ENCODE results near the gene AHNAK2. TPM values are rescaled to one million over a fixed set of nuclear protein-coding genes. Genes with fewer than 3 reads are reported as not detected.
"Not testable (repeated sequence)": the region's sequence is repeated elsewhere in the genome, so short reads cannot be mapped to it uniquely, and the experiment has no call there.

AHNAK2 gene
- 2.5 TPM for total RNA-seq
- long read RNA-seq, partial matches to known transcripts = 0 of 1 reads
- long read RNA-seq, other reads (novel, unspliced or antisense) = 1 of 1 reads

GRCh38 chr14:104977681-104978653 lies at the start of gene AHNAK2:
AHNAK2 (minus strand) TSS chr14:104978374; CDS start chr14:104978237, 137 bp downstream.
- intact Hi-C loops (cut with DNase I) = loop anchor here (2.0 to 10.0 kb wide), 2 partner anchors 43 to 207 kb away; partner anchors contain the start of genes CDCA4 and NUDT14
- DNase-seq (ENCODE audit: missing footprints) = peak; percentile 90
- ATAC-seq = peak; percentile 78

DNA sequence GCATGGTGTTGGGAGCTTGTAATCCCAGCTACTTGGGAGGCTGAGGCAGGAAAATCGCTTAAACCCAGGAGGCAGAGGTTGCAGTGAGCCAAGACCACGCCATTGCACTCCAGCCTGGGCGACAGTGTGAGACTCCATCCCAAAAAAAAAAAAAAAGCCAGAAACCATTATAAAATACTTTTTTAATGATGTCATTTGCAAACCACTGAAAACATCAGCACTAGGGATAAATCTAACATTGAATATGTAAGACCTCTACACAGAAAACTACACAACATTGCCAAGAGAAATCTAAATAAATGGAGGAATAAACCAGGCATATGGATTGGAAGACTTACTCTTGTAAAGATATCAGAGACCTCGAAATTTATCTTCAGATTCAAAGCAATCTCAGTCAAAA lies 49.5 kb upstream of the AHNAK2 start:
- intact Hi-C loops (cut with DNase I); DNase-seq (ENCODE audit: missing footprints); ATAC-seq: not testable (repeated sequence)

GRCh38 chr14:105026802-105027563 lies 48.8 kb upstream of the AHNAK2 start:
- intact Hi-C loops (cut with DNase I) = no loop called here
- DNase-seq (ENCODE audit: missing footprints) (no peak), ATAC-seq (no peak)

- intact Hi-C loops (cut with DNase I) = no loop called here
- DNase-seq (ENCODE audit: missing footprints) (no peak), ATAC-seq (no peak)
Measured at GRCh38 chr14:105026033-105026785, 48.0 kb upstream of the AHNAK2 start.

DNA sequence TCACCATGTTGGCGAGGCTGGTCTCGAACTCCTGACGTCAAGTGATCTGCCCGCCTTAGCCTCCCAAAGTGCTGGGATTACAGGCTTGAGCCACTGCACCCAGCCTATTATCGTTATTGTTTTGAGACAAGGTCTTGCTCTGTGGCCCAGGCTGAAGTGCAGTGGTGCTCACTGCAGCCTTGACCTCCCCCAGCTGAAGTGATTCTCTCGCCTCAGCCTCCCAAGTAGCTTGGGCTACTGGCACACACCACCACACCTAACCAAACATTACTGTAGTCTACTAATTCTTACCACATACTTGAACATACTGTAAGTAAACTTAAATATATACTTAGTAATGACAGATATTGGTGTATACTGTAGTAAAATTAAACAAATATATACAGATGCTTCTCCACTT lies 47.3 kb upstream of the AHNAK2 start:
- no peak for DNase-seq (ENCODE audit: missing footprints)
- intact Hi-C loops (cut with DNase I) = no loop called here
- no peak for ATAC-seq

GRCh38 chr14:105023791-105024480 lies 45.8 kb upstream of the AHNAK2 start:
- intact Hi-C loops (cut with DNase I) = no loop called here
- ATAC-seq = no peak
- DNase-seq (ENCODE audit: missing footprints) = no peak

DNA sequence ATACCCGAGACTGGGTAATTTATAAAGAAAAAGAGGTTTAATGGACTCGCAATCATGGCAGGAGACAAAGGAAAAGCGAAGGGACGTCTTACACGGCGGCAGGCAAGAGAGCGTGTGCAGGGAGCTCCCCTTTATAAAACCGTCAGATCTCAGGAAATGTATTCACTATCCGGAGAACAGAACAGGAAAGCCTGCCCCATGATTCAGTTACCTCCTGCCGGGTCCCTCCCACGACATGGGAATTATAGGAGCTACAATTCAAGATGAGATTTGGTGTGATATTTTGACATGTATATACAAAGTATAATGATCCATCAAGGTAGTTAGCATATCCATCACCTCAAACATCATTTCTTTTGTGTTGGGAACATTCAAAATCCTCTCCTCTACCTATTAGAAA lies 45.0 kb upstream of the AHNAK2 start:
- ATAC-seq (no peak), DNase-seq (ENCODE audit: missing footprints) (no peak)
- intact Hi-C loops (cut with DNase I) = no loop called here

- DNase-seq (ENCODE audit: missing footprints) = no peak
- intact Hi-C loops (cut with DNase I) = no loop called here
- ATAC-seq = no peak
Measured at GRCh38 chr14:105022276-105022670, 44.1 kb upstream of the AHNAK2 start.

- DNase-seq (ENCODE audit: missing footprints) = peak; percentile 76
- no peak for ATAC-seq
- intact Hi-C loops (cut with DNase I) = loop anchor here (1.0 to 2.0 kb wide), 3 partner anchors 35 to 69 kb away; partner anchors contain the start of gene AHNAK2
Measured at GRCh38 chr14:105021656-105022275, 43.6 kb upstream of the AHNAK2 start.

DNA sequence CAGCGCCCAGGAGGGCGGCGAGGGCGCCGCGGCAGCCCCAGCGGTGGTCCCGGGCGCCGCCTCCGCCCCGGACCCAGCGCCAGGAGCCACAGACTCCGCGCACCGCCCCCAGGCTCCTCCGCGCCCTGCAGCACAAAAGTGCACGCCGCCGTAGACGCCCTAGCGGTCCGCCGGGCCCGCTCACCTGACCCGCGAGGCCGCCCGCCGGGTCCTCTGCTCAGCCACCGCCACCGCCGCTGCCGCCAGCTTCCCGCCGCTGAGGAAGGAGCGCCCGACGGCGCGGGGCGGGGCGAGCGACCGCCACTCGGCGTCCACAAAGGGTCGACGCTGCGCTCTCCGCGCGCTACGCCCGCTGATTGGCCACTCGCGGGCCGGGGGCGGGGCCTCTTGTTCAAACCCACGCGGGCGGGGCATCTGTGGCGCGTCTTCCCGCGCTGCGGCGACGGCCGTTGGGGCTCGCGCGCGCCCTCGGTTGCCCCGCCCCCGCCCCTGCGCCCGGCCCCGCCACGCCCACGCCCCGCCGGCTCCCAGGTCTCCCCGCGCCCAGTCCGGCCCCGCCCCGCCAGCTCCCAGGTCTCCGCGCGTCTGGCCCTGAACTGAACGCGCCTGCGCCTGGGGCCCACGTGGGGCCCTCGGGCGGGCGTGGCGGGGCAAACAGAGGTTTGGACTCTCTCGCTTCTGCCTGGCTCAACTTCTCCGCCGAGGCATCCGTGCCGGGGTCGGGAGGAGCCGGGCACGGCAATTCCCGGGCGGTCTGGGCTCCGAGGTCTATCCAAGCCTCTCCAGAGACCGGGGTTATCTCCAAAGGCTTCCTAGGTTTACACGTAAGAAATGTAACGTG lies 42.9 kb upstream of the AHNAK2 start, which contains the start of gene CDCA4:
TSS of gene CDCA4 (minus strand) at position 269 of the 841 bp plus-strand sequence. CDS start 9,154 bp downstream, outside the sequence.
- ATAC-seq = peak; percentile 99
- intact Hi-C loops (cut with DNase I) = loop anchor here (1.0 to 2.0 kb wide), 3 partner anchors 35 to 70 kb away; partner anchors contain the start of gene AHNAK2

GRCh38 chr14:105019861-105020814 lies 42.0 kb upstream of the AHNAK2 start:
- DNase-seq (ENCODE audit: missing footprints) = no peak
- ATAC-seq = no peak
- intact Hi-C loops (cut with DNase I) = loop anchor here (2.0 kb wide), 2 partner anchors 41 to 71 kb away; partner anchors contain the start of gene AHNAK2

More for the DNA sequence above, 42.9 kb upstream of the AHNAK2 start, which contains the start of gene CDCA4:
- DNase-seq (ENCODE audit: missing footprints) = peak; percentile 99

DNA sequence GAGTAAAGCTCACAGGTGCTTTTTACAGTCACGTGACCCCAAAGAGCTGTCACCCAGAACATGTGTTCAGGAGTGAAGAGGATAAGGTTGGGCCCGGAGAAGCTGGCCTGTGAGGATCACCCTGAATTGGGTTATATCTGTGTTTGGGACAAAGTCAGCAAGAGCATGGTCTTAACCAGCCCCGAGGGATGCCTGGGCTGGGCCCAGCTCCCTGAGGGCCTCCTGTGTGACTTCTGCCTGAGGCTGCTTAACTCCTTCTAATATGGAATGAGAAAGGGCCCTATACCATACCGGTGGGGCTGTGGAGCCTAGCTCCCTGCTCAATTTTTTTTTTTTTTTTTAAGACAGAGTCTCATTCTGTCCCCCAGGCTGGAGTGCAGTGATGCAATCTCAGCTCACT lies 40.2 kb upstream of the AHNAK2 start:
- intact Hi-C loops (cut with DNase I) = no loop called here
- ATAC-seq (no peak), DNase-seq (ENCODE audit: missing footprints) (no peak)

DNA sequence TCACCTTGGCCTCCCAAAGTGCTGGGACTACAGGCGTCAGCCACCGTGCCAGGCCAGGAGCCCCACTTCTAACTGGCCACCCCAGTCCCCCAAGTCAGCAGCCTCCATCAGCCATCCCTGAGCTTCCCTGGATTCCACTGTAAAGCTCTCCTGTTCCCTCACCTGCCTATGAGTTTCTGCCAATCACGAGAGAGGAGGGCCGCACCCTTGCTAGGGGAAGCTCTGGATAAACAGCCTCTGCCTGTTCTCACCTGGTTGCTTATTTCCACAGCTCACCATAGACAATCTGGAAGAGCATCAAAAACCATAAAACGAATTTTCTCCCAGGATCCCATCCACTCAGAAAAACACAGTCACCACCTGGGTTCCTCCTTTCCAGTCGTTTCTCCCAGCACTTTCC lies 37.7 kb upstream of the AHNAK2 start:
- DNase-seq (ENCODE audit: missing footprints) (no peak), ATAC-seq (no peak)
- intact Hi-C loops (cut with DNase I) = no loop called here

- ATAC-seq (no peak), DNase-seq (ENCODE audit: missing footprints) (no peak)
- intact Hi-C loops (cut with DNase I) = no loop called here
Measured at GRCh38 chr14:105015242-105015641, 37.1 kb upstream of the AHNAK2 start.

DNA sequence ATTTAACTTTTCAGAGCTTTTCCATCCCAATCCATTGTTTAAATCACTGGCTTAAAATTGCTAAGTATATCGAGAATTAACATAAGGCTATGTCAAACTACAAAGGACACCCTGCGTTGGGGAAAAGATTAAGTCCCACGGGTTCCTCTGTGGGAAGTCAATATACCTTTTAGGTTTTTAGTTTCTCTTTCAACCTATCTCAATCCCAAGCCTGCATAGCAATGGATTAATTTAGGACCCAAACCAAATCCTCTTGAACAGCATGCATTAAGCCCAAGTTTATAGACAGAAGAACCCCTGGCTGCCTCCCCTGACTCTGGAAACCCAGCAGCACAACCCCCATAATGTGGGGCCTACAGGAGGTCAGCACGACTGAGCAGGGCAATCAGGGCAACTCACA lies 36.5 kb upstream of the AHNAK2 start:
- intact Hi-C loops (cut with DNase I) = no loop called here
- DNase-seq (ENCODE audit: missing footprints) (no peak), ATAC-seq (no peak)

Data from Right ventricle myocardium inferior (tissue), 1 donor.